Islet of Langerhans (tissue), 1 donor: ENCODE results near the gene TIMELESS.
"Not testable (repeated sequence)": the region's sequence is repeated elsewhere in the genome, so short reads cannot be mapped to it uniquely, and the experiment has no call there.

Source experiments
- FAIRE-seq: peaks from one replicate; lab custom pipeline; 2011; peaks lifted over from hg19 to GRCh38; lab: Jason Lieb, UNC

The TIMELESS gene

DNA sequence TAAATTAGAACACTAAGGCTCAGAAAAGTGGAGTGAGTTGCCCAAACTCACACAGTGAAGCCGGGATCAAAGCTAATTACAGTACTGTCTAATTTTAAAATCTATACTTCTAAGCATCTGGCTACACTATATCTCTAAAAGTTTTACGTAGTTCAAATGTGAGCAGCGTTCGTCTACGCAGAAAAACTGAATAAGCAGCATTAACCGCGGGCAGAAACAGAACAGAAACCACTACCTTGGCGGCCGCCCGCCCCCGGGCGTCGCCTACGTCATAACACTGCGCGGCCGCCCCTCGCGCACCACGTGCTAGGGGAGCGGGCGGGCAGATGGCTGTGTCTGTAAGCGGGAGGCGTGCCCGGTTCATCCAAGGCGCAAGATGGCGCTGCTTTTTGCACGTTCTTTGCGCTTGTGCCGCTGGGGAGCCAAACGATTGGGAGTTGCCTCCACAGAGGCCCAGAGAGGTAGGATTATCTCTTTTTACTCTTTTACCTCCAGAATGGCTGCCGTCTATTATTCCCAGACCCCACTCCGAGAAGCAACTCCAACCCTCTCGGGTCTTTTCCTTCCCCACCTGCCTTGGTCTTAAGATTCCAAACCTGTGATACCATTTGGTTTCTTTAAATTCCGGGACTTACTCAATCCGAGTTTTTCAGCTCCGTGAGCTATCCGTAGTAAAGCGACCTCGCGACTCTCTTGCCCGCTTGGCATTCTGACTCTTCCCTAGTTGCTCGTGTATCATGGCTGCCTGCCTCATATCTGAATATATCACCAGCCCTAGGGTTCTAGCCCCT is 19.2 kb upstream of the TIMELESS start, which contains the start of gene SPRYD4:
Gene SPRYD4, plus strand, starts transcription at position 363 of the 791 bp plus-strand sequence. Its CDS starts 14 bp downstream, at position 377.
- no peak for FAIRE-seq

DNA sequence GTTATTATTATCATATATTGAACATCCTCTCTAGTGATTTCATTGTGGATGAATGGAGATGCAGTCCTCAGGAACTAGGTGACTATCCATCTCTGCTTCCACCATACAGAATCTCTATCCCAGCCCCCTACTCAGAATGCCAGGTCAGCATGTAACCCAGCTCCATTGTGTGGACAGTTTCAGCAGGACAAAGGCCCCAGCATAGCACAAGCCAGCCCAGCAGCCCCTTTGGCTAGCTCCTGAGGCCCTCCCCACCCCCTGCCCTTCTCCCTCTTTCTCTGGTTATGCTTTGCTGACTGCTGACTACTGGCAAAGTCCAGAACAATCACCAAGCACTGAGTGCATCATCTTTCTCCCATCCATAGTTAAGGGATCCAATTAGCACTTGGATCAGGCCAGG is 13.3 kb upstream of the TIMELESS start:
- FAIRE-seq: no peak

DNA sequence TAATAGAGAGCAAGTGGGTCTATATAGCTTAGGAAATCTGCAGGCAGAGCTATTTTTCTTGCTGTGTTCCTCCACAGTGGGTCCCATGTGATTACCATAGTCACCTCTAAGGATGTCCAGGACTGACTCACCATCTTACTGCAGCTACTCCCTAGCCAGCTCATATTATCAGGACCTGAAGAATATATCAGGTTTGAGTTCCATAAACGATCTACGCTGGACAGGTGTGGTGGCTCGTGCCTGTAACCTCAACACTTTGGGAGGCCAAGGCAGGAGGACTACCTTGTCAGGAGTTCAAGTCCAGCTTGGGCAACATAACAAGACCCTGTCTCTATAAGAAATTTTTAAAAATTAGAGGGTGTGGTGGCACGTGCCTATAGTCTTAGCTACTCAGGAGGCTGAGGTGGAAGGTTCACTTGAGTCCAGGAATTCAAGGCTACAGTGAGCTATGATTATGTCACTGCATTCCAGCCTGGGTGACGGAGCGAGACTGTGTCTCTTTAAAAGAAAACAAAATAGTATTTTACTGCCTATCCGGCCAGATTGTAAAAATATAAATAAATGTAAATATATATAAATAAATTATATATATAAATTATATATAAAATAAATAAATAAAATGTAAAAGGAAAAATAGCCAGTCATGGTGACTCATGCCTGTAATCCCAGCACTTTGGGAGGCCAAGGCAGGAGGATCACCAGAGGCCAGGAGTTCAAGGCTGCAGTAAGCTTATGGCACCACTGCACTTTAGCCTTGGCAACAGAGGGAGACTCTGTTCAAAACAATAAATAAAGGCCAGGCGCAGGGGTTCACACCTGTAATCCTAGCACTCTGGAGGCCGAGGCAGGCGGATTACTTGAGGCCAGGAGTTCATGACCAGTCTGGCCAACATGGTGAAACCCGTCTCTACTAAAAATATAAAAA is 12.3 kb upstream of the TIMELESS start:
- FAIRE-seq: no peak

DNA sequence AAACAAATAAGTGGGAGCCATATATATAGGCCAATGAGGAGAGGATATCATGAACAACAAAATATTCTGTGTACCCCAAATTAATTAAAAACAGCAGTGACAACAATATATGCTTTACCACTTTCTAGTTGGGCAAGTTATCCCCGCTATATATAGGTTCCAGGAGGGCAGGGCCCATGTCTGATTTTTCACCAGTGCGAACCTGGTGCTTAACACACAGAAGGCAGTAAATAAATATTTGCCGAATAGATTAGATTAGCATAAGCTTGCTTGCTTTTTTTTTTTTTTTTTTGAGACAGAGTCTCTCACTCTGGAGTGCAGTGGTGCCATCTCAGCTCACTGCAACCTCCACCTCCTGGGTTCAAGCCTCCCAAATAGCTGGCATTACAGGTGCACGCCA is 8.6 kb upstream of the TIMELESS start:
- FAIRE-seq: no peak

DNA sequence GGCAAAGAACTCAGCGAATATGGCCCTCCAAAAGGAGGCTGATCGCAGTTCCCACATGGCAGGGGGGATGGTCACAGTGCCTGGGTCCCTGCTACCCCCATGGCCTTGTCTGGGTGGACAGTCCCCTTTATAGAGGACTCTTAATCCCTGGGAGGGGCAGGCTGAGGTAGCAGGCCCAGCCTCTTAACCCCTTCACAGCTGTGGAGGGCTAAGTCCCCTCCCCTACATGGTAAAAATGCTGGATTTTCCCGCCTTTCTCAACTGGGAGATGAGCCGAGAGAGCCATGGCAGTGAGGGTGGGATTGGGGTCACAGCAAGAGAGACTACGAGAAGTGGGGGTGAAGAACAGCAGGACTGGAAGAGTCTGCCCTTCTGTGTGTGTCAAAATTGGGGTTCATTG is 5.3 kb upstream of the TIMELESS start, which contains the start of gene MIP:
Gene MIP, minus strand, starts transcription at position 101 of the 400 bp plus-strand sequence. Its CDS starts 44 bp downstream, at position 57.
- no peak for FAIRE-seq

DNA sequence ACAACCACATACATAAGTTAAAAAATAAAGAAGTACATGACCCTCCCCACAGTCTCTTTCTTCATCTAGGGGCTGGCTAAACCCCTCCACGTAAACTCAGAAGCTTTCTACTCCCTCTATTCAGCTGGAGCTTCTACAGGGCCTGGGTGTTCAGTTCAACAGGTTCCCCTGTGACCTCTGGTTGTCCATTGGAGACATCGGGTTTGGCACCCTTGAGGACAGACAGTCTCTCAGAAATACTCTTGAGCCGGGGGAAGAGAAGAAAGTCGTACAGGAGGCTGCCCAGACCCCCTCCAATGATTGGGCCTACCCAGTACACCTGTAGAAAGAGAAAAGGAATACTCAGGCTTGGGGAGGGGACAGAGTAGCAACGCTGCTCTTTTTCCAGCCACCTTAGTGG is 1.9 kb upstream of the TIMELESS start:
- FAIRE-seq: no peak

DNA sequence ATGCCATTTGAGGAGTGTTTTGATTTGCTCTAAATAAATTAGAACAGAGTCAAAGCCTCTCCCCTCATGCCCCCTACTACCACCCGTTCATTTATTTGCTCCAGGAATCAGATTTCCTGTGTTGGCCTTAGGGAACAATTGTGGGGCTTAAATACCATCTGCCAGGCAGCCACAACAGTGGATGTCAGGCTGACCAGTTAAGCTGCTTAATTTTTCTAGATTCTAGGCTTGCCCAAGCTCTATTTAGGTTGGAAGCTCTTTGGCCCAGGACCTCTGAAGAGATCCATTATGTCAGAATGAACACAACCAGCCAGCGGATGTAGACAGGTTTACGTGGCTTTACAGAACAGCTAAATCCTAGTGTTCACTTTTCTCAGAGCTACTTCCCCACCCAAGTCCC is 1.0 kb upstream of the TIMELESS start:
- FAIRE-seq: no peak

DNA sequence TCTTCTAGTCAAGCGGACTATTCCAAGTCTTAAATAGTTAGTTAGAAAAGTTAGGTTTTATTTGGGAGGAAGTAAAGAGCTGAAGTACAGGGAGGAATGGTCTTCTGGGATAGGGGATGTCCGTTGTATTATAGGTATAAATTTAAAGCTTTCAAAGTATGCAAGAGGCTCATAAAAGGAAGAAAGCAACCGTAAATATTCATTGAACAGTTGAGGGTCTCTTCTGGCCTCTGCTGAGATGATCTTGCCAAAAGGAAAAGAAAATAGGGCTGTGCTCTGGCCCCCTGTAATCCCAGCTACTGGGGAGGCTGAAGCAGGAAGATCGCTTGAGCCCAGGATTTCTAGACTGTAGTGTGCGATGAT is 377 bp upstream of the TIMELESS start:
- FAIRE-seq: no peak

DNA sequence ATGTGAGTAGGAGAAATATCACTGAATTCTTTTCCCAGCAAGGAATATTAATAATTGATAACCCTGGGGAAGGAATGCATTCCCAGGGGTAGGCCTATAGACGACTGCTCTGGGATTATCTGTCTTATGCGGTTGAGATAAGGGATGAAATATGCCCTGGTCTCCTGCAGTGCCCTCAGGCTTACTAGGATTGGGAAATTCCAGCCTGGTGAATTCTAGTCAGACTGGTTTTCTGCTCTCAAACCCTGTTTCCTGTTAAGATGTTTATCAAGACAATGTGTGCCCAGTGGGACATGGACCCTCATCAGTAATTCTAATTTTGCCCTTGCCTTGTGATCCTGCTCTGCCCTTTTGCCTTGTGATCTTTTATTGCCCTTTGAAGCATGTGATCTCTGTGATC is 6.0 kb downstream of the TIMELESS start:
- not testable (repeated sequence) for FAIRE-seq

DNA sequence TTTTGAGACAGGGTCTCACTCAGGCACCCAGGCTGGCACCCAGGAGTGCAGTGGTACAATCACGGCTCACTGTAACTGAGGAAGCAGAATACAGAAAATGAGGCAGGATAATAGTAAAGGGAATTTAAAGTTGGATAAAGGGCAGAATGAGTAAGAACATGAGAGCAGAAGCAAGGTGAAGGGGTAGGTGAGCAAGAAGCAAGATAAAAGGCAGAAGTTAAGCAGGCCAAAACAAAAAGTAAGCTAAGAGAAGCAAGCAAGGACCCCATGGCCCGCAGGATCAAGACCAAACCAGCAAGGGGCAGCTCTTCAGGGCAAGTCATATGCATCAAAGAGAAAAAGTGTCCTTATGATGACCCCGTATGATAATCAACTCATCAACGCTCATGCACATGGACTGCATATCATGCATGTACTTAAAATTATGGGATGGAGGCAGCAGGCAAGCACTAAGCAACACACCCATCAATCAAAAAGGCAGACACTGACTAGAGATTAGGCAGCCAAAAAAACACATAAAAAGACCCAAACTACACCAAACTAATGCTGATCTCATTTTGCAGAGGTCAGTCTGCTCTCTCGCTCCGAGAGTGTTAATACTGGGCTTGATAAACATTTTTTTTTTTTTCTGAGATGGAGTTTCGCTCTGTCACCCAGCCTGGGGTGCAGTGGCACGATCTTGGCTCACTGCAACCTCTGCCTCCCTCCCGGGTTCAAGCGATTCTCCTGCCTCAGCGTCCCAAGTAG is 11.6 kb downstream of the TIMELESS start:
- FAIRE-seq: no peak

DNA sequence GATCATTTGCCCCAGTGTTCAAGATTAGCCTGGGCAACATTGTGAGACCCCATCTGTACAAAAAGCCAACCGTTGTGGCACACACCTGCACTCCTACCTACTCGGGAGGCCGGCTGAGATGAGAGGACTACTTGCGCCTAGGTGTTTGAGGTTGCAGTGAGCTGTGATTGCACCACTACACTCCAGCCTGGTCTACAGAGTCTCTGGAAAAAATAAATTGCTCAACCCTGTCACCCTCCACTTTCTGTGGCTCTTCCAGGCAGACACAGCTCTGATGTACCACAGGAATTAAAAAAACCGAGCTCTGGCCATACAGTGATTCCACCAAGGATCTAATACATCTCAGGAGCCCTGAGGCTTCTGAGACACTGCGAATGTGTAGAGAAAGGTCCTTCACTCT is 14.4 kb downstream of the TIMELESS start:
- no peak for FAIRE-seq

DNA sequence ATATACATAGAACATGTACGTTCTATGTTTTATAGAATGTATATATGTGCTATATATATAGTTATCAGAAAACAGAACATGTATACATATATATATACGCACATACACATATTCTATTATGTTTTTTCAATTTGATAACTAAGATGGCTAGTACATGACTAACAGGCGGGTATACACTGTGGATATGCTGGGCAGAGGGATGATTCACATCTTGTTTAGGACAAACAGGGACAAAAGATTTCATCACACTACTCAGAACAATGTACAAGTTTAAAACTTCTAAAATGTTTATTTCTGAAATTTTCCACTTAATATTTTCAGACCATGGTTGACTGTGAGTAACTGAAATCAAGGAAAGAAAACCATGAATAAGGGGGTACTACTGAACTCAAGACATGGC is 17.4 kb downstream of the TIMELESS start:
- no peak for FAIRE-seq

DNA sequence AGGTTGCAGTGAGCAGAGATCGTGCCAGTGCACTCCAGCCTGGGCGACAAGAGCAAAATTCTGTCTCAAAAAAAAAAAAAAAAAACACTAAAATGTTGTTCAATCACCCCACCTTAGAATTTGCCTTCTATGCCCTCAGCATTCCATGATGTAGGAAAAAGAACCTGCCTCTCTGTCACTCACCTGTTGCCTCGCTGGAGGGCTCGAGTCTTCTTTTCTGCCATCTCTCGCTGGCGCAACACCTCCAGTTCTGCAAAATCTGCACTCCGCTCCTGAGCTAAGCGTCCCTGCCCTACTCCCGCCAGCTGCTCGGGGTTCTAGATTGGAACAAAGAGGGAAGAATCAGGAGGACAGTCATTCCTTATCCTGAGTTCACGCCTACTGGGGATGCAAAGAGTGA is 17.9 kb downstream of the TIMELESS start:
- no peak for FAIRE-seq

DNA sequence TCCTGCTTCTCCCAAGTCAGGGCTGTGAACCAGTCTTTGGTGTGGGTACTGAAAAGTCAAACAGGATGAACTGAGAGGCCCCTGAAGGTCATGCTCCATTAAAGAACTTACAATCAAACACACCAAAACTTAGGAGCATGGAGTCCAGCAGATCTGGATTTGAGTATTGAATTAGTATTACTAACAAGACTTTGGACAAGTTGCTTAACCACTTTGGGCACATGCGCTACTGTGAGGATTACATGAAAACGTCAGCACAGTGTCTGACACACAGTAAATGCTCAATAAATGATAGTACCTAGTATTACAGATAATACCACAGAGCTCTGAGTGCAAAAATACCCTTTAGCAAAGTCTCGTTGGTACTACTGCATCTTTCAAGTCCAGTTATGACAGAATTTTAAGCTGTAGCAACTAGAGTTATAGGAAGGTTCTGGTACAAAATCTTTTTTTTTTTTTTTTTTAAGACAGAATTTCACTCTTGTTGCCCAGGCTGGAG is 23.2 kb downstream of the TIMELESS start:
- FAIRE-seq: no peak

DNA sequence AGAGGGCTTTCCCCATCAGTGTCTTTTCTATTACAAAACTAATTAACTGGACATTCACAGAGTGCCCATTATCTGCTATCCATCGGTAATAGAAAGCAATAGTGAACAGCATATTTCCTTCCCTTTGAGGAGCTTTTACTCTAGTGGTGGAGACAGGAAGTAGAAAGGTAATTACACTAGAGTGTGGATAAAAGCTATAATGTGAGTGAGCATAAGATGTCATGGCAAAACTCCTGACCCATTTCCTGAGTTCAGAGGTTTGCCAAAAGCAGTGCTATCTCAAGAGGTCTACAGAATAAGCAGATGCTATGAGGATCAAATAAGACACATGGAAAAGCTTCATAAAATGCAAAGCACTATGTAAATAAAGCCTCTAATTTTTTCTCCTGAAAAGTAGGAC is 24.0 kb downstream of the TIMELESS start:
- FAIRE-seq: no peak

DNA sequence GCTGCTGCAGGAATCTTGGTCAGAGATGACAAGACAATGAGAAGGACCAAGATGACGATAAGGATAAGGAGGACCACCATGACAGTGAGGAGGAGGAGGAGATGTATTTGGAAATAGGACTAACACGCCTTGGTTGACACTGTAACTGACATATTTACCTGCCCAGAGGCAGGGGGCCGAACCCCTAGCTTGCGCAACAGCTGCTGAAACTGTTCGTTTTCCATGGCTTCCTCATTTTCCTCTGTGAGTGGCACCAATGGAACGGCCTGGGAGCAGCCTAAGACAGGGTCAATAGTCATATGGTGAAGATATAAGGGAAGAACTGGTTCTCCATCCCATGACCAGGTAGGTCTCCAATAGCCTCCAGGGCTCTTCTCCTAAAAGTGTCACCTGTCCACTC is 28.8 kb downstream of the TIMELESS start:
- no peak for FAIRE-seq

DNA sequence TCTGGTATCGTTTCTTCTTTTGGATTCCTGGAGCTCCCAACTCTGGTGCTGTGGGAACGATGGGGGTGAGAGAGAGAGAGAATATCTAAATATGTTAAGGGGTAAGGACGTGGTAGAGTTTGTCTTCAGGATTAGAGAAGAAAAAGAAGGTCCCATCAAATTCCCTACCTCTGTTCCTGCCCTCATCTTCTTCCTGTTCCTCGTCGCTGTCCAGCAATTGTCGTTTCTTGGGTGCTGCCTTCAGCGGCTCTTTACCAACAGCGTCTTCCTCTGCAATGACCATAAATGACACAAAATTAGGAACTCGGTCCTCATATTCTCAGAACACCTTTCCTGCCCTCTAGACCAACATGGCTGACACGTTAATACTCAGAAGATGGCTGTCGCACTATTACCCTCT is 31.5 kb downstream of the TIMELESS start:
- no peak for FAIRE-seq

DNA sequence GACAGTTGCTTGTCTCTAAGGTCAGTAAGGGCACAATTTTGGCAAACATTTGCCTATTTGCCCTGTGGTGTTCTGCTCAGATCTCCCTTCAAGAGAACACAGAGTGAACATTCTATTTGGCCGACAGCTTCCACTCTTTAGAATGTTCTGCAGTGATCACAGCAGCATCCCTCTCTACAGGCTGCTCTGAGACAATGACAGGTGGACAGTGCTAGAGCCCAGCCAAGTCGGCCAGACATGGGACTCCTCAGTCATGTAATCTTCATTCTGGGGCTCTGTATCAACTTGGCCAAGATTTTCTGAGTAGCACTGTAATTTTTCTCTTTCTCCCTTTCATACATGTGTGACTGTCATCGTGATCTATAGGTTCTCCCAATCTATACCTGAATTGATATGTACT is 34.8 kb downstream of the TIMELESS start:
- no peak for FAIRE-seq

DNA sequence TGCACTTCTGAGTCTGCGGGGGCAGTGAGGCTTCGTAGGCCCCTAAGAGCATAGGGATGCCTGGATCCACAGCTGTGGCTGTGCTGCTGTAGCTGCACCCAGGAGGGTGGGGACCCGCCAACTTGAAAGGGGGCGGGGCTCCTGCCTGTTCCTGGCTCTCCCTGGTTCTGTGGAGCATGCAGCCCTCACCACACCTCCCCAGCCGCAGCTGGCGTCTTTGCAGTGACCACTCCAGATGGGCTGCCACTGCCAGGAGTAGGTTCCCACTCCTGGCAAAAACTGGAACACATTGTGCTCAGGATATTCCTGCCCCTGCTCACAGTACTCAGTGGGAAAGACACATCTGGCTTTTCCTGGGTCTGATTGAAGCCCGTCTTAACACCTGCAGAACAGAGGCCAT is 35.8 kb downstream of the TIMELESS start:
- no peak for FAIRE-seq

DNA sequence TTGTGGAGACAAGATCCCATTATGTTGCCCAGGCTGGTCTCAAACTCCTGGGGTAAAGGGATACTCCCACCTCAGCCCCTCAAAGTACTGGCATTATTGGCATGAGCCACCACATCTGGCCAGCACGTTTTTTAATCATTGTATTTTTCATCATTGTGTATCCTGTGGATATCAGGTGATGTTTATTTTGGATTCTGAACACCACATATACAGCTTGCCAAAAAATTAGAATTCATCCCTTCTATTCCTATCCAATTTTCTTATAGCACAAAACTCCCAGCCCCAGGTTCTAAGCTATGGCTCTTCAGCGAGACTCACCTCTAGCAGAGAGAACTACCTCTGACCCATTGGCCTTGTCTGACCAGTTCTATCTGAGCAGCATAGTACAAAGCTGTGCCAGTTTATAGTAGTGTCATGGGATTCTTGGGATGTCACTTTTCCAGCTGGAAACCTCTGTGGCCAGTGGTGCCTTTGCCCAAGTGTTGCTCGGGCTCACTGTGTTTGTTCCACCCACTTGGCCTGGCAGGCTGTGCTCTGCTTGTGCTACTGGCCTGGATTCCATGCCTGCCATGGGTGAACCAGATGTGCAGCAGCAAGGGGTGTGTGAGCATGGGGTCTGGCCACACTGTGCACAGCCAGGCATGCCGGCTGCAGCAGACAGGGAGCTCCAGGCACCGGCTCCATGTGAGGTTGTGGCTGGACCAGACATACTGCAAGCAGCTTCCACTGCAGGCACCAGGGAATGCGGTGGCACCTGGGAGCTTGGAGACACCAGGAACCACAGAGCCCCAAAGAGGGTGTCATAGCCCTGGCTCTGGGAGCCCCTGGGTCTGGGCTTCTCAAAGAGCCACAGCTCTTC is 37.2 kb downstream of the TIMELESS start:
- FAIRE-seq: no peak

DNA sequence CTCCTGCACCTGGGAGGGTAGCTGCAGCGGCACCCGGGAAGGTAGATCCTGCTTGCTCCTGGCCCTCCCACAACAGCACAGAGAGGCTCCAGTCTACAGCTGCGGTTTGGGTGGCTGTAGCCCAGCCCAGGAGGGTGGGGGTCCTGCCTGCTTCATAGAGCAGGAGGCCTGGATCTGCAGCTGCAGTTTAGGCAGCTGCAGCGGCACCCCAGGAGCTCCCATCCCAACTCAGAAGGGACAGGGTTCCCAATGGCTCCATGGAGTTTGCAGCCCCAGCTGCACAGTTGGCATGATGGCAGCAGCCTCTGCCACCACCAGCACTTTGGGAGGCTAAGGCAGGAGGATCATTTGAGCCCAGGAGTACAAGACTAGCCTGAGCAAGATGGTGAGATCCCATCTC is 38.5 kb downstream of the TIMELESS start:
- FAIRE-seq: no peak
